HepG2 (cell line): ENCODE results near the gene MSRB2.

Experiments
- EZH2 ChIP-seq: conservative IDR thresholded peaks from 2 replicates; pipeline ENCODE4 v1.6.1; 2012; ENCODE audit warnings: mild to moderate bottlenecking, low read depth, low read length, moderate library complexity
- HMGXB4 ChIP-seq, 2 experiments: sonication (generic) in 1 of 2; formaldehyde crosslinking in 1 of 2; IDR thresholded peaks; 2 replicates each; pipeline versions ENCODE4 v1.4.0 to v1.6.1; 2018 to 2020; ENCODE audit warnings: missing genetic modification reagents in 2 of 2, borderline replicate concordance in 1 of 2, low read depth in 1 of 2, mild to moderate bottlenecking in 1 of 2, missing biosample characterization in 1 of 2
- KAT7 ChIP-seq: IDR thresholded peaks from 2 replicates; pipeline ENCODE4 v1.6.1; 2018; ENCODE audit warnings: borderline replicate concordance, missing compliant biosample characterization
- POLR2G ChIP-seq: fragments of 200-400 bp; formaldehyde crosslinking; IDR thresholded peaks from 2 replicates; pipeline ENCODE4 v1.6.1; 2018; ENCODE audit warnings: mild to moderate bottlenecking, low read depth, low read length, moderate library complexity
- SP1 ChIP-seq, 2 experiments: fragments of 450-650 bp in 1 of 2; sonication (generic) in 1 of 2; formaldehyde crosslinking in 1 of 2; IDR thresholded peaks; 2 replicates each; pipeline versions ENCODE4 v1.4.0 to v1.6.1; 2016 to 2020; ENCODE audit warnings: missing genetic modification reagents in 1 of 2
- TF ChIP-seq, protein P1 (sequence below): sonication (generic); formaldehyde crosslinking; IDR thresholded peaks from 2 replicates; pipeline ENCODE4; 2020; ENCODE audit warnings: missing genetic modification reagents, mild to moderate bottlenecking, borderline replicate concordance

DNA sequence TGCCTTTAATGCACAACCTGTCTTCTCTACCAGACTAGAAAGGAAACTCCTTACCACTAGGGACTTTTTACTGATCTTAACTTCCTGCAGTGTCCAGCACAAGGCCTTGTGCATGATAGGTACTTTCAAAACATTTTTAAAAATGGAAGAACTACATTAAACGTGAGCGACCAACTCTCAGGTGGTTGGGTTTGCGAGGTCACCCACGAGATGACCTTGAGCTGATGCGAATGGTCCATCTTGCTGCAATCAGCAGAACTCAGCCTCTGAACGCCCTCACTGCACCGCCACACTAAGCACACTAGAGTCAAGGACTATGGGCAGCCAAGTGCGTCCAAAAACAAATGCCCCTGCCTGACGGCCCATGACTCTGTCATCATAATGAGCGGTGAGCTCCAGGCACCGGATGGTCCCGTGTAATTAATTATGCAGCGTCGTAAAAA lies 61.9 kb downstream of the MSRB2 start:
- TF ChIP-seq SP1 (IDR thresholded peaks at IDR 0.05) (no peak), SP1 (CRISPR knock-in tag; IDR thresholded peaks at IDR 0.05) (no peak), POLR2G (no peak), HMGXB4 (CRISPR knock-in tag; IDR thresholded peaks at IDR 0.05; ENCODE audit: borderline replicate concordance in 1 of 2, low read depth in 1 of 2) (no peak), KAT7 (CRISPR knock-in tag) (no peak), EZH2 (no peak)
- TF ChIP-seq, protein P1, sequence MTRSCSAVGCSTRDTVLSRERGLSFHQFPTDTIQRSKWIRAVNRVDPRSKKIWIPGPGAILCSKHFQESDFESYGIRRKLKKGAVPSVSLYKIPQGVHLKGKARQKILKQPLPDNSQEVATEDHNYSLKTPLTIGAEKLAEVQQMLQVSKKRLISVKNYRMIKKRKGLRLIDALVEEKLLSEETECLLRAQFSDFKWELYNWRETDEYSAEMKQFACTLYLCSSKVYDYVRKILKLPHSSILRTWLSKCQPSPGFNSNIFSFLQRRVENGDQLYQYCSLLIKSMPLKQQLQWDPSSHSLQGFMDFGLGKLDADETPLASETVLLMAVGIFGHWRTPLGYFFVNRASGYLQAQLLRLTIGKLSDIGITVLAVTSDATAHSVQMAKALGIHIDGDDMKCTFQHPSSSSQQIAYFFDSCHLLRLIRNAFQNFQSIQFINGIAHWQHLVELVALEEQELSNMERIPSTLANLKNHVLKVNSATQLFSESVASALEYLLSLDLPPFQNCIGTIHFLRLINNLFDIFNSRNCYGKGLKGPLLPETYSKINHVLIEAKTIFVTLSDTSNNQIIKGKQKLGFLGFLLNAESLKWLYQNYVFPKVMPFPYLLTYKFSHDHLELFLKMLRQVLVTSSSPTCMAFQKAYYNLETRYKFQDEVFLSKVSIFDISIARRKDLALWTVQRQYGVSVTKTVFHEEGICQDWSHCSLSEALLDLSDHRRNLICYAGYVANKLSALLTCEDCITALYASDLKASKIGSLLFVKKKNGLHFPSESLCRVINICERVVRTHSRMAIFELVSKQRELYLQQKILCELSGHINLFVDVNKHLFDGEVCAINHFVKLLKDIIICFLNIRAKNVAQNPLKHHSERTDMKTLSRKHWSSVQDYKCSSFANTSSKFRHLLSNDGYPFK (CRISPR knock-in tag), result no peak
